Measurements from ENCODE around the gene LPO. TPM values are rescaled to one million over a fixed set of nuclear protein-coding genes. Genes with fewer than 3 reads are reported as not detected.

LPO gene
- total and polyA plus RNA-seq, 9 of the 15 experiments (the other 6 are each of a cell fraction or from before 2014, with no cell fraction given) = 0.07 to 0.11 TPM; not detected in 7

DNA sequence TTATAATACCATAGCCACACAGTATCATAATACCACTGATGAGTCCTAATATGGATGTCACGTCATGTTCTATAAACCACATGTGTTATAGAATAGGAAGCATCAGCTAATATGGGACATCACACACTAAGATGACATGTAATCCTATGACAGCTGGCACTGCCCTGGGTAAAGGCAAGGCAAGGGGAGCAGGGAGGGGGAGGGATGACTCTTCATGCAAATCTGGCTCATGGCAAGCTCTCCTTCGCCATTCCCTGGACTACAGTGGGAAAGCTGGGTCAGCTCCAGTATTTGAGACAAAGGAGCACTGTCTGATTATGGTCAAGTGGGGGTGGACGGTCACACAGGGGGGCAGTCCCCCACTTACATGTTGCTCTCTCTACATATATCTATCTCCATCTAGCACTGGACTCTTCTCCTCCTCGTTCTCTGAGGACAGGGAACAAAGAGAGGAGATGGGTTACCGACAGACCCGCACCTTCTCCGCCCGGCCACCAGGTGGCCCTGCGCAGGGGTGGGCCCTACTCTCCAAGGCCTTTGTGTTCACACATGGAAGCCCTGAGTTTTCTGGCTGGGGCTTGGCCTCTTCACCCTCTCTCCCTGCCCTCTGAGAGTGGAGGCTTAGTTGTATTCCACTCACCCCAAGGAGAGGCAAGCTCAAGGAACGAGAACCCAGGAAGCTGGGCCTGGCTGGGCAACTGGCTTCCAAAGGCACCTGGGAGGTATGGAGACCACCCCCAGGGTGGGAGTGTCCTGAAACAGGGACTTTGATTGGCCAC lies 65.8 kb downstream of the LPO start (continued):
- TF ChIP-seq, protein P1, sequence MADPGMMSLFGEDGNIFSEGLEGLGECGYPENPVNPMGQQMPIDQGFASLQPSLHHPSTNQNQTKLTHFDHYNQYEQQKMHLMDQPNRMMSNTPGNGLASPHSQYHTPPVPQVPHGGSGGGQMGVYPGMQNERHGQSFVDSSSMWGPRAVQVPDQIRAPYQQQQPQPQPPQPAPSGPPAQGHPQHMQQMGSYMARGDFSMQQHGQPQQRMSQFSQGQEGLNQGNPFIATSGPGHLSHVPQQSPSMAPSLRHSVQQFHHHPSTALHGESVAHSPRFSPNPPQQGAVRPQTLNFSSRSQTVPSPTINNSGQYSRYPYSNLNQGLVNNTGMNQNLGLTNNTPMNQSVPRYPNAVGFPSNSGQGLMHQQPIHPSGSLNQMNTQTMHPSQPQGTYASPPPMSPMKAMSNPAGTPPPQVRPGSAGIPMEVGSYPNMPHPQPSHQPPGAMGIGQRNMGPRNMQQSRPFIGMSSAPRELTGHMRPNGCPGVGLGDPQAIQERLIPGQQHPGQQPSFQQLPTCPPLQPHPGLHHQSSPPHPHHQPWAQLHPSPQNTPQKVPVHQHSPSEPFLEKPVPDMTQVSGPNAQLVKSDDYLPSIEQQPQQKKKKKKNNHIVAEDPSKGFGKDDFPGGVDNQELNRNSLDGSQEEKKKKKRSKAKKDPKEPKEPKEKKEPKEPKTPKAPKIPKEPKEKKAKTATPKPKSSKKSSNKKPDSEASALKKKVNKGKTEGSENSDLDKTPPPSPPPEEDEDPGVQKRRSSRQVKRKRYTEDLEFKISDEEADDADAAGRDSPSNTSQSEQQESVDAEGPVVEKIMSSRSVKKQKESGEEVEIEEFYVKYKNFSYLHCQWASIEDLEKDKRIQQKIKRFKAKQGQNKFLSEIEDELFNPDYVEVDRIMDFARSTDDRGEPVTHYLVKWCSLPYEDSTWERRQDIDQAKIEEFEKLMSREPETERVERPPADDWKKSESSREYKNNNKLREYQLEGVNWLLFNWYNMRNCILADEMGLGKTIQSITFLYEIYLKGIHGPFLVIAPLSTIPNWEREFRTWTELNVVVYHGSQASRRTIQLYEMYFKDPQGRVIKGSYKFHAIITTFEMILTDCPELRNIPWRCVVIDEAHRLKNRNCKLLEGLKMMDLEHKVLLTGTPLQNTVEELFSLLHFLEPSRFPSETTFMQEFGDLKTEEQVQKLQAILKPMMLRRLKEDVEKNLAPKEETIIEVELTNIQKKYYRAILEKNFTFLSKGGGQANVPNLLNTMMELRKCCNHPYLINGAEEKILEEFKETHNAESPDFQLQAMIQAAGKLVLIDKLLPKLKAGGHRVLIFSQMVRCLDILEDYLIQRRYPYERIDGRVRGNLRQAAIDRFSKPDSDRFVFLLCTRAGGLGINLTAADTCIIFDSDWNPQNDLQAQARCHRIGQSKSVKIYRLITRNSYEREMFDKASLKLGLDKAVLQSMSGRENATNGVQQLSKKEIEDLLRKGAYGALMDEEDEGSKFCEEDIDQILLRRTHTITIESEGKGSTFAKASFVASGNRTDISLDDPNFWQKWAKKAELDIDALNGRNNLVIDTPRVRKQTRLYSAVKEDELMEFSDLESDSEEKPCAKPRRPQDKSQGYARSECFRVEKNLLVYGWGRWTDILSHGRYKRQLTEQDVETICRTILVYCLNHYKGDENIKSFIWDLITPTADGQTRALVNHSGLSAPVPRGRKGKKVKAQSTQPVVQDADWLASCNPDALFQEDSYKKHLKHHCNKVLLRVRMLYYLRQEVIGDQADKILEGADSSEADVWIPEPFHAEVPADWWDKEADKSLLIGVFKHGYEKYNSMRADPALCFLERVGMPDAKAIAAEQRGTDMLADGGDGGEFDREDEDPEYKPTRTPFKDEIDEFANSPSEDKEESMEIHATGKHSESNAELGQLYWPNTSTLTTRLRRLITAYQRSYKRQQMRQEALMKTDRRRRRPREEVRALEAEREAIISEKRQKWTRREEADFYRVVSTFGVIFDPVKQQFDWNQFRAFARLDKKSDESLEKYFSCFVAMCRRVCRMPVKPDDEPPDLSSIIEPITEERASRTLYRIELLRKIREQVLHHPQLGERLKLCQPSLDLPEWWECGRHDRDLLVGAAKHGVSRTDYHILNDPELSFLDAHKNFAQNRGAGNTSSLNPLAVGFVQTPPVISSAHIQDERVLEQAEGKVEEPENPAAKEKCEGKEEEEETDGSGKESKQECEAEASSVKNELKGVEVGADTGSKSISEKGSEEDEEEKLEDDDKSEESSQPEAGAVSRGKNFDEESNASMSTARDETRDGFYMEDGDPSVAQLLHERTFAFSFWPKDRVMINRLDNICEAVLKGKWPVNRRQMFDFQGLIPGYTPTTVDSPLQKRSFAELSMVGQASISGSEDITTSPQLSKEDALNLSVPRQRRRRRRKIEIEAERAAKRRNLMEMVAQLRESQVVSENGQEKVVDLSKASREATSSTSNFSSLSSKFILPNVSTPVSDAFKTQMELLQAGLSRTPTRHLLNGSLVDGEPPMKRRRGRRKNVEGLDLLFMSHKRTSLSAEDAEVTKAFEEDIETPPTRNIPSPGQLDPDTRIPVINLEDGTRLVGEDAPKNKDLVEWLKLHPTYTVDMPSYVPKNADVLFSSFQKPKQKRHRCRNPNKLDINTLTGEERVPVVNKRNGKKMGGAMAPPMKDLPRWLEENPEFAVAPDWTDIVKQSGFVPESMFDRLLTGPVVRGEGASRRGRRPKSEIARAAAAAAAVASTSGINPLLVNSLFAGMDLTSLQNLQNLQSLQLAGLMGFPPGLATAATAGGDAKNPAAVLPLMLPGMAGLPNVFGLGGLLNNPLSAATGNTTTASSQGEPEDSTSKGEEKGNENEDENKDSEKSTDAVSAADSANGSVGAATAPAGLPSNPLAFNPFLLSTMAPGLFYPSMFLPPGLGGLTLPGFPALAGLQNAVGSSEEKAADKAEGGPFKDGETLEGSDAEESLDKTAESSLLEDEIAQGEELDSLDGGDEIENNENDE (IDR thresholded peaks at IDR 0.05; ENCODE audit: low read depth, low read length) = no peak
- TF ChIP-seq ZNF174 (CRISPR knock-in tag; IDR thresholded peaks at IDR 0.05) (no peak), MEF2D (tag; conservative IDR thresholded peaks at IDR 0.05; ENCODE audit: low read depth) (no peak), ZFX (CRISPR knock-in tag; IDR thresholded peaks at IDR 0.05) (0 out of 2 replicates have a peak, but pooled peaks have one; percentile 20), SMC3 (conservative IDR thresholded peaks at IDR 0.05; ENCODE audit: insufficient read depth, low read depth, low read length) (peak; percentile 94), NRF1 (conservative IDR thresholded peaks at IDR 0.05 in 1 of 2, IDR thresholded peaks at IDR 0.05 in 1 of 2) (peak; percentile 75 to 81), SMARCA5 (IDR thresholded peaks at IDR 0.05) (no peak), ZSCAN32 (CRISPR knock-in tag; IDR thresholded peaks at IDR 0.05) (no peak), RAD21 (CRISPR knock-in tag; conservative IDR thresholded peaks at IDR 0.05 in 1 of 2, IDR thresholded peaks at IDR 0.05 in 1 of 2) (peak; percentile 62 to 84), MCM7 (IDR thresholded peaks at IDR 0.05) (no peak), KAT8 (IDR thresholded peaks at IDR 0.05; ENCODE audit: low read depth) (no peak), YY1 (IDR thresholded peaks at IDR 0.05; ENCODE audit: borderline replicate concordance in 1 of 3, control insufficient read depth in 1 of 3, extremely low read depth in 1 of 3, insufficient read depth in 3 of 3, insufficient read length in 1 of 3, insufficient replicate concordance in 2 of 3, low read depth in 1 of 3, low read length in 2 of 3) (peak in 1 of 3 experiments; percentile 37)
- TF ChIP-seq, protein P2, sequence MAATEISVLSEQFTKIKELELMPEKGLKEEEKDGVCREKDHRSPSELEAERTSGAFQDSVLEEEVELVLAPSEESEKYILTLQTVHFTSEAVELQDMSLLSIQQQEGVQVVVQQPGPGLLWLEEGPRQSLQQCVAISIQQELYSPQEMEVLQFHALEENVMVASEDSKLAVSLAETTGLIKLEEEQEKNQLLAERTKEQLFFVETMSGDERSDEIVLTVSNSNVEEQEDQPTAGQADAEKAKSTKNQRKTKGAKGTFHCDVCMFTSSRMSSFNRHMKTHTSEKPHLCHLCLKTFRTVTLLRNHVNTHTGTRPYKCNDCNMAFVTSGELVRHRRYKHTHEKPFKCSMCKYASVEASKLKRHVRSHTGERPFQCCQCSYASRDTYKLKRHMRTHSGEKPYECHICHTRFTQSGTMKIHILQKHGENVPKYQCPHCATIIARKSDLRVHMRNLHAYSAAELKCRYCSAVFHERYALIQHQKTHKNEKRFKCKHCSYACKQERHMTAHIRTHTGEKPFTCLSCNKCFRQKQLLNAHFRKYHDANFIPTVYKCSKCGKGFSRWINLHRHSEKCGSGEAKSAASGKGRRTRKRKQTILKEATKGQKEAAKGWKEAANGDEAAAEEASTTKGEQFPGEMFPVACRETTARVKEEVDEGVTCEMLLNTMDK (IDR thresholded peaks at IDR 0.05; ENCODE audit: borderline replicate concordance, insufficient read depth, low read depth, low read length, poor library complexity, severe bottlenecking) = peak; percentile 28

All from K562 (cell line).